K562 (cell line): Measurements from ENCODE around the gene CLIP4. TPM values are rescaled to one million over a fixed set of nuclear protein-coding genes. Genes with fewer than 3 reads are reported as not detected.

Source experiments
- CREB3 ChIP-seq: fragments of 450-650 bp; conservative IDR thresholded peaks from 2 replicates; pipeline ENCODE4 v1.6.1; 2016; ENCODE audit warnings: missing genetic modification characterization, low read depth, mild to moderate bottlenecking, missing compliant biosample characterization, moderate library complexity
- ETS2 ChIP-seq: IDR thresholded peaks from 2 replicates; pipeline ENCODE4 v1.6.1; 2016; ENCODE audit warnings: borderline replicate concordance, missing genetic modification characterization, mild to moderate bottlenecking, moderate library complexity, missing compliant biosample characterization; ENCODE audit not compliant: poor library complexity, severe bottlenecking
- ZNF518B ChIP-seq: fragments of 250-450 bp; sonication (Bioruptor Pico); IDR thresholded peaks from 2 replicates; pipeline ENCODE4 v1.5.0; 2021; ENCODE audit warnings: mild to moderate bottlenecking, moderate library complexity
- polyA plus RNA-seq, 8 experiments: library from polyadenylated mRNA; depleted of rRNA in 4 of 8; stranded (reverse) in 5 of 8; unstranded in 3 of 8; fragments of >200 nt; fragmentation: Nextera tagmentation in 2 of 8; fragmentation: Illumina TruSeq in 1 of 8; extraction: Ambion mirVana in 2 of 8; extraction: Trizol in 1 of 8; gene quantifications; 2 replicates each; pipeline versions ENCODE4 v1.2.1 to v1.2.3, GENCODE V29; 2011 to 2014; ENCODE audit warnings: inconsistent platforms in 1 of 8, missing spikeins in 1 of 8
- total RNA-seq, 7 experiments: library from RNA; depleted of rRNA in 6 of 7; stranded (reverse); fragments of >200 nt in 6 of 7; fragmentation: Illumina TruSeq in 2 of 7; extraction: Trizol in 2 of 7; gene quantifications; 2 replicates each; pipeline versions ENCODE4 v1.2.1 to v1.2.3, GENCODE V29; 2011 to 2021; ENCODE audit warnings: low replicate concordance in 1 of 7
- TF ChIP-seq, protein P1 (sequence below): sonication (generic); IDR thresholded peaks from 2 replicates; pipeline ENCODE4 v1.6.1; 2016
- TF ChIP-seq, protein P2 (sequence below): fragments of 450-650 bp; IDR thresholded peaks from 2 replicates; pipeline ENCODE4 v1.6.1; 2018; ENCODE audit warnings: mild to moderate bottlenecking, low read depth; ENCODE audit not compliant: partially characterized antibody

The CLIP4 gene
- total and polyA plus RNA-seq, 9 of the 15 experiments (the other 6 are each of a cell fraction or from before 2014, with no cell fraction given) = 0.03 to 0.38 (median 0.13) TPM; not detected in 5

DNA sequence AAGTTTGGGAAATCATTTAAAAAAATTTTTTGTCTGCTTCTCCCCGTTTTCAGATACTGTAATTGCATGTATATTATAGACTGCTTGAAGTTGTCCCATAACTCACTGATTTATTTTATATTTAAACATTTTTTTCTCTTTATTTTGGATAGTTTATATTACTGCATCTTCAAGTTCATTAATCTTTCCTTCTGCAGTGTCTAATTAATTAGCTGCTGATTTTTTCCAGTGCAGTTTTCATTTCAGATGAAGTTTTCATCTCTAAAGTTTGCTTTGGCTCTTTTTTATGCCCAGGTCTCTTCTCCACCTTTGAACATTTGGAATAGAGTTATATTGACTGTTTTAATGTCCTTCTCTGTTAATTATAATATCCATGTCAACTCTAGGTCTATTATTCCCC is 9.3 kb downstream of the CLIP4 start (continued):
- no peak for TF ChIP-seq ETS2
- no peak for TF ChIP-seq CREB3 (tag)
- TF ChIP-seq, protein P1, sequence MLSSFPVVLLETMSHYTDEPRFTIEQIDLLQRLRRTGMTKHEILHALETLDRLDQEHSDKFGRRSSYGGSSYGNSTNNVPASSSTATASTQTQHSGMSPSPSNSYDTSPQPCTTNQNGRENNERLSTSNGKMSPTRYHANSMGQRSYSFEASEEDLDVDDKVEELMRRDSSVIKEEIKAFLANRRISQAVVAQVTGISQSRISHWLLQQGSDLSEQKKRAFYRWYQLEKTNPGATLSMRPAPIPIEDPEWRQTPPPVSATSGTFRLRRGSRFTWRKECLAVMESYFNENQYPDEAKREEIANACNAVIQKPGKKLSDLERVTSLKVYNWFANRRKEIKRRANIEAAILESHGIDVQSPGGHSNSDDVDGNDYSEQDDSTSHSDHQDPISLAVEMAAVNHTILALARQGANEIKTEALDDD = no peak
- TF ChIP-seq ZNF518B (CRISPR knock-in tag) = no peak
- TF ChIP-seq, protein P2, sequence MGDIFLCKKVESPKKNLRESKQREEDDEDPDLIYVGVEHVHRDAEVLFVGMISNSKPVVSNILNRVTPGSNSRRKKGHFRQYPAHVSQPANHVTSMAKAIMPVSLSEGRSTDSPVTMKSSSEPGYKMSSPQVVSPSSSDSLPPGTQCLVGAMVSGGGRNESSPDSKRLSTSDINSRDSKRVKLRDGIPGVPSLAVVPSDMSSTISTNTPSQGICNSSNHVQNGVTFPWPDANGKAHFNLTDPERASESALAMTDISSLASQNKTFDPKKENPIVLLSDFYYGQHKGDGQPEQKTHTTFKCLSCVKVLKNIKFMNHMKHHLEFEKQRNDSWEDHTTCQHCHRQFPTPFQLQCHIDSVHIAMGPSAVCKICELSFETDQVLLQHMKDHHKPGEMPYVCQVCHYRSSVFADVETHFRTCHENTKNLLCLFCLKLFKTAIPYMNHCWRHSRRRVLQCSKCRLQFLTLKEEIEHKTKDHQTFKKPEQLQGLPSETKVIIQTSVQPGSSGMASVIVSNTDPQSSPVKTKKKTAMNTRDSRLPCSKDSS = no peak
